Right lobe of liver (tissue), 6 donors: ENCODE measurements around the gene SIRPA. TPM values are rescaled to one million over a fixed set of nuclear protein-coding genes. Genes with fewer than 3 reads are reported as not detected.

Source experiments
- ATAC-seq, 4 donors: fragments of 200-7000 bp; cut with Tn5 transposase; one replicate each; pipeline ENCODE4 v1.9.1; 2020; ENCODE audit warnings: mild to moderate bottlenecking in 4 of 4, moderate library complexity in 4 of 4
- DNase-seq, 3 donors: peaks; one replicate each; pipeline ENCODE4 v3.0.0-alpha.2; 2020
- H3K27ac ChIP-seq, 3 donors: fragments of 200-600 bp; one replicate each; pipeline ENCODE4 v1.8.0; 2022
- H3K27me3 ChIP-seq, 2 donors: fragments of 200-600 bp; one replicate each; pipeline ENCODE4 v1.8.0; 2022
- H3K36me3 ChIP-seq, 4 donors: fragments of 200-600 bp; sonication (generic) in 1 of 4; one replicate each; pipeline versions ENCODE4 v1.5.1 to v1.8.0; 2017 to 2022; ENCODE audit warnings: control low read depth in 1 of 4
- H3K4me1 ChIP-seq, 4 donors: fragments of 200-600 bp; sonication (generic) in 1 of 4; one replicate each; pipeline versions ENCODE4 v1.5.1 to v1.8.0; 2017 to 2022; ENCODE audit warnings: control low read depth in 1 of 4
- H3K4me3 ChIP-seq, 3 donors: fragments of 200-600 bp; one replicate each; pipeline ENCODE4 v1.8.0; 2022
- H3K9me3 ChIP-seq, 4 donors: fragments of 200-600 bp; sonication (generic) in 1 of 4; one replicate each; pipeline versions ENCODE4 v1.5.1 to v1.8.0; 2017 to 2022; ENCODE audit warnings: control low read depth in 1 of 4
- CTCF ChIP-seq, 4 donors: fragments of 200-600 bp in 3 of 4; fragments of 450-650 bp in 1 of 4; IDR thresholded peaks; one replicate each; pipeline versions ENCODE4 v1.5.1 to v1.8.0; 2016 to 2022; ENCODE audit warnings: antibody characterized with exemption in 4 of 4, mild to moderate bottlenecking in 2 of 4
- POLR2A ChIP-seq: fragments of 450-650 bp; IDR thresholded peaks from one replicate; pipeline ENCODE4 v1.6.1; 2017; ENCODE audit warnings: antibody characterized with exemption, mild to moderate bottlenecking
- WGBS: methylation state at CpG from one replicate; pipeline ENCODE4 v1.1.6; 2018; ENCODE audit warnings: low coverage, low lambda C conversion rate; ENCODE audit not compliant: insufficient coverage; ENCODE audit errors: missing lambda C conversion rate; 5-methylcytosine and 5-hydroxymethylcytosine counted together
- intact Hi-C, 2 donors: fragments of 100-400 bp; cut with DNase I; formaldehyde crosslinking; loops; one replicate each; pipeline versions ENCODE4 v1.11.2 to v1.14.1; 2022
- total RNA-seq, 6 experiments: library from RNA; depleted of rRNA in 2 of 6; stranded (reverse); fragments of >200 nt in 2 of 6; fragmentation: NEBNext Ultra II Directional in 3 of 6; extraction: Animal tissue kit (Norgen Biotek cat#: 25700) in 3 of 6; gene quantifications; one replicate each; pipeline versions ENCODE4 v1.1.0 to v1.2.4, GENCODE V29; 2016 to 2023
- donor health status: DM: no; HTN: yes; CAD: no.
- donor health status: DM: no; HTN: no; CAD: no.
- donor health status: DM: no; HTN: no; CAD: no.
- donor health status: DM: no; HTN: yes; CAD: no.
- donor health status: DM: no; HTN: yes; CAD: no.

Gene SIRPA
- total RNA-seq, 6 experiments from 2014 or later, result 26.8 to 42.7 (median 34.8) TPM

GRCh38 chr20:1987826-1988225 lies 92.6 kb downstream of the SIRPA start:
- H3K4me1 ChIP-seq, result no peaks in the 10 kb centered on the region
- ATAC-seq (no peak), DNase-seq (no peak)
- intact Hi-C loops, result loop anchor here in 1 of 2 donors (10.0 kb wide), 1 partner anchor 187 kb away; no protein-coding TSS in a partner anchor
- H3K36me3 ChIP-seq, result no peaks in the 10 kb centered on the region
- TF ChIP-seq POLR2A, result no peak
- no peak for TF ChIP-seq CTCF (IDR thresholded peaks at IDR 0.05)
- H3K27me3 ChIP-seq, result no peaks in the 10 kb centered on the region
- H3K27ac ChIP-seq, result no peak overlapping the region
- H3K9me3 ChIP-seq, result no peaks in the 10 kb centered on the region
- WGBS, result 40% methylated on average over 3 of the region's 3 CpGs
- H3K4me3 ChIP-seq, result no peak overlapping the region

Other genes with a start within 250 kb of the SIRPA start
- under 1 TPM in 2 of 6 experiments, not detected in 4; 0.31 to 0.37 TPM for gene SIRPG, start 237.6 kb upstream of the SIRPA start, total RNA-seq
- not detected for gene PDYN, start 98.7 kb downstream of the SIRPA start, total RNA-seq
- 10 to 100 TPM in 2 of 6 experiments, 1 to 10 TPM in 4; 6.0 to 12.7 (median 7.2) TPM for gene STK35, start 206.4 kb downstream of the SIRPA start, total RNA-seq